Progenitor cell of endocrine pancreas (in vitro differentiated cells): ENCODE data around the gene TTC33. TPM values are rescaled to one million over a fixed set of nuclear protein-coding genes. Genes with fewer than 3 reads are reported as not detected.
A peak's percentile ranks its signal among the peaks of the same experiment; 100 is the strongest.

Source experiments
- DNase-seq: peaks from one replicate; pipeline ENCODE4 v3.0.0; 2021; ENCODE audit warnings: low spot score; ENCODE audit not compliant: unreplicated experiment
- H3K27ac Mint-ChIP-seq: 2 replicates; pipeline ENCODE4 v1.8.0; 2021; ENCODE audit warnings: mild to moderate bottlenecking, moderate library complexity, mixed read lengths
- H3K27me3 Mint-ChIP-seq: 2 replicates; pipeline ENCODE4 v1.8.0; 2021; ENCODE audit warnings: mixed read lengths
- H3K36me3 Mint-ChIP-seq: 2 replicates; pipeline ENCODE4 v1.8.0; 2022; ENCODE audit warnings: mixed read lengths; ENCODE audit not compliant: insufficient read depth
- H3K4me1 Mint-ChIP-seq: 2 replicates; pipeline ENCODE4 v1.8.0; 2021; ENCODE audit warnings: low read depth, mixed read lengths
- H3K4me3 Mint-ChIP-seq: 2 replicates; pipeline ENCODE4 v1.8.0; 2021; ENCODE audit warnings: low read depth, mild to moderate bottlenecking, moderate library complexity, mixed read lengths
- H3K9me3 Mint-ChIP-seq: 2 replicates; pipeline ENCODE4 v1.8.0; 2021; ENCODE audit warnings: low read depth, mixed read lengths
- CTCF ChIP-seq: fragments of 200-600 bp; sonication (generic); IDR thresholded peaks from one replicate; pipeline ENCODE4 v1.5.0; 2021; ENCODE audit warnings: antibody characterized with exemption, mild to moderate bottlenecking; ENCODE audit not compliant: unreplicated experiment
- total RNA-seq: library from RNA; stranded (reverse); gene quantifications from 2 replicates; pipeline ENCODE4 v1.2.1, GENCODE V29; 2021

The TTC33 gene
- total RNA-seq, 1 donor from 2014 or later: 25.4 TPM

GRCh38 chr5:40746703-40747102, 9.1 kb downstream of the TTC33 start:
- no peak for TF ChIP-seq CTCF
- Mint-ChIP-seq H3K36me3 (peaks cover 21% of the 10 kb centered on the region), H3K27me3 (no peaks in the 10 kb centered on the region), H3K9me3 (peaks cover 6% of the 10 kb centered on the region), H3K4me1 (no peaks in the 10 kb centered on the region), H3K27ac (no peak overlapping the region), H3K4me3 (no peak overlapping the region)
- no peak for DNase-seq

- peaks cover 9% of the 10 kb centered on the region for H3K9me3 Mint-ChIP-seq
- H3K4me1 Mint-ChIP-seq: no peaks in the 10 kb centered on the region
- H3K27ac Mint-ChIP-seq: no peak overlapping the region
- no peak overlapping the region for H3K4me3 Mint-ChIP-seq
- no peak for TF ChIP-seq CTCF
- peaks cover 32% of the 10 kb centered on the region for H3K36me3 Mint-ChIP-seq
- DNase-seq: no peak
- H3K27me3 Mint-ChIP-seq: no peaks in the 10 kb centered on the region
These were observed 12.0 kb downstream of the TTC33 start for GRCh38 chr5:40743771-40744170.

- H3K9me3 Mint-ChIP-seq: peaks cover 9% of the 10 kb centered on the region
- TF ChIP-seq CTCF: no peak
- peaks cover 29% of the 10 kb centered on the region for H3K36me3 Mint-ChIP-seq
- H3K27me3 Mint-ChIP-seq: no peaks in the 10 kb centered on the region
- H3K27ac Mint-ChIP-seq: no peak overlapping the region
- no peak for DNase-seq
- H3K4me3 Mint-ChIP-seq: no peak overlapping the region
- peaks cover 26% of the 10 kb centered on the region for H3K4me1 Mint-ChIP-seq
These were observed 17.3 kb downstream of the TTC33 start for GRCh38 chr5:40738502-40738901.

- Mint-ChIP-seq H3K36me3 (peaks cover 29% of the 10 kb centered on the region), H3K4me3 (no peak overlapping the region), H3K9me3 (peaks cover 9% of the 10 kb centered on the region), H3K27me3 (no peaks in the 10 kb centered on the region), H3K4me1 (peaks cover 29% of the 10 kb centered on the region), H3K27ac (peak overlapping the region; percentile 17)
- DNase-seq: no peak
- TF ChIP-seq CTCF: peak; percentile 79
These were observed 19.5 kb downstream of the TTC33 start for GRCh38 chr5:40736103-40736875.

- DNase-seq: no peak
- Mint-ChIP-seq H3K27me3 (no peaks in the 10 kb centered on the region), H3K4me3 (no peak overlapping the region), H3K4me1 (peaks cover 32% of the 10 kb centered on the region), H3K36me3 (peaks cover 24% of the 10 kb centered on the region), H3K27ac (no peak overlapping the region), H3K9me3 (peaks cover 3% of the 10 kb centered on the region)
- TF ChIP-seq CTCF: no peak
These were observed 20.2 kb downstream of the TTC33 start for GRCh38 chr5:40735609-40736008.
